Calu3 (cell line): ENCODE results near the gene MRPL55. TPM values are rescaled to one million over a fixed set of nuclear protein-coding genes. Genes with fewer than 3 reads are reported as not detected.

ENCODE experiments used
- BruUV-seq: library from RNA; stranded (reverse); fragments of 400-500 nt; replicated peaks from 2 replicates; lab custom pipeline; 2021; lab: Mats Ljungman, UMichigan
- CTCF ChIA-PET: fragments of 300-600 bp; sonication (Branson Sonifier 250); formaldehyde crosslinking; loops from one replicate; lab custom pipeline; 2022; ENCODE audit warnings: antibody characterized with exemption; lab: Charles Lee
- DNase-seq: peaks from one replicate; pipeline ENCODE4 v3.0.0; 2022
- H3K27ac Mint-ChIP-seq: one replicate; pipeline ENCODE4 v1.8.0; 2022; ENCODE audit warnings: mixed read lengths; ENCODE audit not compliant: unreplicated experiment
- H3K27me3 Mint-ChIP-seq: one replicate; pipeline ENCODE4 v1.8.0; 2022; ENCODE audit warnings: mixed read lengths; ENCODE audit not compliant: unreplicated experiment
- H3K36me3 Mint-ChIP-seq: one replicate; pipeline ENCODE4 v1.8.0; 2022; ENCODE audit warnings: mild to moderate bottlenecking, moderate library complexity, mixed read lengths; ENCODE audit not compliant: insufficient read depth, unreplicated experiment
- H3K4me1 Mint-ChIP-seq: one replicate; pipeline ENCODE4 v1.8.0; 2022; ENCODE audit warnings: mild to moderate bottlenecking, low read depth, mixed read lengths; ENCODE audit not compliant: unreplicated experiment
- H3K4me3 Mint-ChIP-seq: one replicate; pipeline ENCODE4 v1.8.0; 2022; ENCODE audit warnings: mild to moderate bottlenecking, low read depth, moderate library complexity, mixed read lengths; ENCODE audit not compliant: unreplicated experiment
- H3K9me3 Mint-ChIP-seq: one replicate; pipeline ENCODE4 v1.8.0; 2022; ENCODE audit warnings: low read depth, mixed read lengths; ENCODE audit not compliant: unreplicated experiment
- CTCF ChIP-seq: fragments of 200-600 bp; IDR thresholded peaks from one replicate; pipeline ENCODE4 v1.8.0; 2022; ENCODE audit warnings: antibody characterized with exemption; ENCODE audit not compliant: unreplicated experiment
- intact Hi-C: fragments of 100-400 bp; cut with micrococcal nuclease; formaldehyde crosslinking; loops from one replicate; pipeline ENCODE4 v1.10.0; 2022; ENCODE audit not compliant: unreplicated experiment
- total RNA-seq: library from RNA; stranded (reverse); gene quantifications from 2 replicates; pipeline ENCODE4 v1.2.3, GENCODE V29; 2022

MRPL55 gene
- total RNA-seq, 1 experiment from 2014 or later: 72.3 TPM

- Mint-ChIP-seq H3K27ac (no peak overlapping the region), H3K27me3 (no peaks in the 10 kb centered on the region), H3K4me3 (no peak overlapping the region), H3K36me3 (peaks cover 49% of the 10 kb centered on the region), H3K4me1 (peaks cover 10% of the 10 kb centered on the region), H3K9me3 (no peaks in the 10 kb centered on the region)
- no peak for TF ChIP-seq CTCF
- no TSS peak for BruUV-seq
- DNase-seq: no peak
- intact Hi-C loops: no loop called here
- CTCF ChIA-PET: no interaction called here
These were observed 39.2 kb upstream of the MRPL55 start for GRCh38 chr1:228148196-228148861.

GRCh38 chr1:228147768-228148167 lies 38.7 kb upstream of the MRPL55 start:
- Mint-ChIP-seq H3K4me3 (no peak overlapping the region), H3K4me1 (peaks cover 16% of the 10 kb centered on the region), H3K27me3 (no peaks in the 10 kb centered on the region)

GRCh38 chr1:228147151-228147693 lies 38.1 kb upstream of the MRPL55 start:
- Mint-ChIP-seq H3K36me3 (peaks cover 50% of the 10 kb centered on the region), H3K4me3 (no peak overlapping the region), H3K27me3 (no peaks in the 10 kb centered on the region), H3K4me1 (peaks cover 20% of the 10 kb centered on the region), H3K9me3 (no peaks in the 10 kb centered on the region), H3K27ac (no peak overlapping the region)
- no peak for TF ChIP-seq CTCF
- no peak for DNase-seq
- no TSS peak for BruUV-seq
- intact Hi-C loops: no loop called here
- CTCF ChIA-PET: no interaction called here

More at GRCh38 chr1:228147768-228148167, 38.7 kb upstream of the MRPL55 start:
- CTCF ChIA-PET: no interaction called here
- TF ChIP-seq CTCF: no peak
- Mint-ChIP-seq H3K36me3 (peaks cover 50% of the 10 kb centered on the region), H3K27ac (no peak overlapping the region), H3K9me3 (no peaks in the 10 kb centered on the region)
- BruUV-seq: no TSS peak
- intact Hi-C loops: no loop called here
- DNase-seq: no peak

- intact Hi-C loops: no loop called here
- no peak for DNase-seq
- CTCF ChIA-PET: no interaction called here
- Mint-ChIP-seq H3K27me3 (no peaks in the 10 kb centered on the region), H3K9me3 (no peaks in the 10 kb centered on the region), H3K36me3 (peaks cover 56% of the 10 kb centered on the region), H3K4me3 (no peak overlapping the region), H3K4me1 (peaks cover 20% of the 10 kb centered on the region), H3K27ac (no peak overlapping the region)
- TF ChIP-seq CTCF: no peak
- no TSS peak for BruUV-seq
These were observed 37.5 kb upstream of the MRPL55 start for GRCh38 chr1:228146417-228147150.
